Glutamatergic neuron (in vitro differentiated cells): Measurements from ENCODE around the gene DNAJB6. TPM values are rescaled to one million over a fixed set of nuclear protein-coding genes. Genes with fewer than 3 reads are reported as not detected.

Experiments
- DNase-seq: peaks from one replicate; pipeline ENCODE4 v3.0.0; 2022
- H3K27ac Mint-ChIP-seq: one replicate; pipeline ENCODE4 v1.8.0; 2020; ENCODE audit warnings: mild to moderate bottlenecking, mixed read lengths, inconsistent platforms; ENCODE audit not compliant: unreplicated experiment
- H3K27me3 Mint-ChIP-seq: one replicate; pipeline ENCODE4 v1.8.0; 2020; ENCODE audit warnings: mild to moderate bottlenecking, moderate library complexity, mixed read lengths, inconsistent platforms; ENCODE audit not compliant: unreplicated experiment
- H3K36me3 Mint-ChIP-seq: one replicate; pipeline ENCODE4 v1.8.0; 2020; ENCODE audit warnings: mild to moderate bottlenecking, mixed read lengths, inconsistent platforms; ENCODE audit not compliant: unreplicated experiment
- H3K4me1 Mint-ChIP-seq: one replicate; pipeline ENCODE4 v1.8.0; 2020; ENCODE audit warnings: mild to moderate bottlenecking, low read depth, mixed read lengths, inconsistent platforms; ENCODE audit not compliant: unreplicated experiment
- H3K4me3 Mint-ChIP-seq: one replicate; pipeline ENCODE4 v1.8.0; 2020; ENCODE audit warnings: mild to moderate bottlenecking, mixed read lengths, inconsistent platforms; ENCODE audit not compliant: unreplicated experiment
- H3K9me3 Mint-ChIP-seq: one replicate; pipeline ENCODE4 v1.8.0; 2020; ENCODE audit warnings: mild to moderate bottlenecking, moderate library complexity, mixed read lengths, inconsistent platforms; ENCODE audit not compliant: unreplicated experiment
- total RNA-seq: library from RNA; stranded (reverse); fragmentation: NEBNext Ultra II Directional; extraction: Animal tissue kit (Norgen Biotek cat#: 25700); gene quantifications from one replicate; pipeline ENCODE4 v1.2.1, GENCODE V29; 2021; ENCODE audit not compliant: unreplicated experiment
- TF ChIP-seq, protein P1 (sequence below): fragments of 200-600 bp; sonication (generic); IDR thresholded peaks from one replicate; pipeline ENCODE4 v1.5.0; 2021; ENCODE audit not compliant: partially characterized antibody, unreplicated experiment

Gene DNAJB6
- total RNA-seq, 1 donor from 2014 or later: 120 TPM

GRCh38 chr7:157392256-157393037, 55.6 kb downstream of the DNAJB6 start:
- Mint-ChIP-seq H3K36me3 (no peaks in the 10 kb centered on the region), H3K4me3 (no peak overlapping the region), H3K27ac (peak overlapping the region; percentile 59)

DNA sequence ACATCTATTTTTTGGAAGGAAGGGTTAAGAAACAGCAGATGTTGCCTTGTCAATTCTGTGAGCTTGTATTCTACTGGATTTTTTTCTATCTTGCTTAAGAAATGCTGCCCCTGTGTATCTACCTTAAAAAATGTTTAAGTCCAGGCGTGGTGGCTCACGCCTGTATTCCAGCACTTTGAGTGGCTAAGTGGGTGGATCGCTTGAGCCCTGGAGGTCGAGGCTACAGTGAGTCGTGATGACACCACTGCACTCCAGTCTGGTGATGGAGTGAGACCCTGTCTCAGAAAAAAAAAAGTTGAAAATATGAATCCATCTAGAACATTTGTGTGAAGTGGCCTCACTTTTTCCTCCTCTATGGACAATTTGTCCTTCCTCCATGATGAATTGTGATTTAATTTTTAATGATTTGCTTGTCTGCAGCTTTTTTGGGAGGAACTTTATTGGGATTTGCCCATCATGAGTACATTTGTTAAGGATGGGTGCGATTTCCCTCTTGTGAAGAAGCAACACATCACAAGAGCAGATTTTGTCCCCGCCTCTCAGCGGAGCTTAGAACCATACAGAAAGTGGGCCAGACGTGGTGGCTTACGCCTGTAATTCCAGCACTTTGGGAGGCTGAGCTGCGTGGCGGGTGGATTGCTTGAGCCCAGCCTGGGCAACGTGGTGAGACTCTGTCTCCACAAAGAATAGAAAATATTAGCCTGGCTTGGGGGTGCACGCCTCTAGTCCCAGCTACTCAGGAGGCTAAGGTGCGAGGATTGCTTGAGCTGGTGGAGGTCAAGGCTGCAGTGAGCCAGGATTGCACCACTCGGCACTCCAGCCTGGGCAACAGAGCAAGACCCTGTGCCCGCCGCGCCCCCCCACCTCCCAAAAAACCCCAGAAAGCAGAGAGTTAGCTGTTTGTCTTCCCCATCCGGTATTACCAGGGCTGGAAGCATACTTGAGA, 57.7 kb downstream of the DNAJB6 start:
- Mint-ChIP-seq H3K4me3 (no peak overlapping the region), H3K27me3 (peaks cover 3% of the 10 kb centered on the region), H3K36me3 (no peaks in the 10 kb centered on the region), H3K27ac (peak overlapping the region; percentile 71), H3K9me3 (peaks cover 10% of the 10 kb centered on the region), H3K4me1 (peaks cover 35% of the 10 kb centered on the region)
- TF ChIP-seq, protein P1, sequence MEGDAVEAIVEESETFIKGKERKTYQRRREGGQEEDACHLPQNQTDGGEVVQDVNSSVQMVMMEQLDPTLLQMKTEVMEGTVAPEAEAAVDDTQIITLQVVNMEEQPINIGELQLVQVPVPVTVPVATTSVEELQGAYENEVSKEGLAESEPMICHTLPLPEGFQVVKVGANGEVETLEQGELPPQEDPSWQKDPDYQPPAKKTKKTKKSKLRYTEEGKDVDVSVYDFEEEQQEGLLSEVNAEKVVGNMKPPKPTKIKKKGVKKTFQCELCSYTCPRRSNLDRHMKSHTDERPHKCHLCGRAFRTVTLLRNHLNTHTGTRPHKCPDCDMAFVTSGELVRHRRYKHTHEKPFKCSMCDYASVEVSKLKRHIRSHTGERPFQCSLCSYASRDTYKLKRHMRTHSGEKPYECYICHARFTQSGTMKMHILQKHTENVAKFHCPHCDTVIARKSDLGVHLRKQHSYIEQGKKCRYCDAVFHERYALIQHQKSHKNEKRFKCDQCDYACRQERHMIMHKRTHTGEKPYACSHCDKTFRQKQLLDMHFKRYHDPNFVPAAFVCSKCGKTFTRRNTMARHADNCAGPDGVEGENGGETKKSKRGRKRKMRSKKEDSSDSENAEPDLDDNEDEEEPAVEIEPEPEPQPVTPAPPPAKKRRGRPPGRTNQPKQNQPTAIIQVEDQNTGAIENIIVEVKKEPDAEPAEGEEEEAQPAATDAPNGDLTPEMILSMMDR: no peak
- no peak for DNase-seq

More at GRCh38 chr7:157392256-157393037, 55.6 kb downstream of the DNAJB6 start:
- H3K4me1 Mint-ChIP-seq: peaks cover 30% of the 10 kb centered on the region
- peaks cover under 1% of the 10 kb centered on the region for H3K27me3 Mint-ChIP-seq
- peaks cover 8% of the 10 kb centered on the region for H3K9me3 Mint-ChIP-seq
- DNase-seq: no peak
- TF ChIP-seq, protein P1: no peak

- H3K9me3 Mint-ChIP-seq: peaks cover 10% of the 10 kb centered on the region
- TF ChIP-seq, protein P1: no peak
Measured at GRCh38 chr7:157395206-157395605, 58.4 kb downstream of the DNAJB6 start.

DNA sequence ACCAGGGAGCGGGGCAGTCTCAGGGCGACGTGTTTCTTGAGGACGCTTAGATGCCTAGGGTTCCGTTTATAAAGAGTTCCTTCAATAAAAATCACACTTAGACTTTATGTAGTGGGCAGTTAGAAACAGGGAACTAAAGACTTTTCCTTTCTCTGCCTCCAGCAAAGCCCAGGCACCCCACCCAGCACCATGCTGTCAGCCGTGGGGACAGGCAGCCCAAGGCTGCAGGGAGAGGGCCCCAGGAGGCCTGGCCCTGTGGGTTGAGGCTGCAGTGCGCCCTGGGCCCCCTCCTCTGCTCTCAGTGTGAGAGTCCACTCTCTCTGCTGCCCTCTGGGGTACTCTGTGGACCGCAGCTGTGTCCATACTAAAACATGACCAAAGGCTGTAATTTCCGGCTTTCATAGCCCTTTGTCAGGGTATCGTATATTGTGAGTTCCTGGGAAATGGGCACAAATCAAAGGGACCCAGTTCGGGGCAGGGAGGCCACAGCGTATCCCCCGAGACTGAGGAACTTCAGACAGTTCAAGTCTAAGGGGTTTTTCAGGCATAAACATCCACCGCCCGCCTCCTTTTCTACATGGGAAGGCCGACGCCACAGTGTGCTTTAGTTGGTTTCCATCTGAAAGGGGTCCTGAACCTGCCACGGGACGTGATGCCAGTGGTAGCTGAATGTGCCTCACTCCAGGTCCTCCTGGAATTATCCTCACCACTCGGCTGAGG, 59.7 kb downstream of the DNAJB6 start:
- H3K4me3 Mint-ChIP-seq: no peak overlapping the region
- DNase-seq: no peak
- TF ChIP-seq, protein P1: no peak
- H3K27ac Mint-ChIP-seq: no peak overlapping the region
- peaks cover 4% of the 10 kb centered on the region for H3K27me3 Mint-ChIP-seq
- peaks cover 10% of the 10 kb centered on the region for H3K9me3 Mint-ChIP-seq
- H3K36me3 Mint-ChIP-seq: peaks cover 4% of the 10 kb centered on the region
- peaks cover 27% of the 10 kb centered on the region for H3K4me1 Mint-ChIP-seq

More at GRCh38 chr7:157395206-157395605, 58.4 kb downstream of the DNAJB6 start:
- peaks cover 3% of the 10 kb centered on the region for H3K27me3 Mint-ChIP-seq
- H3K4me3 Mint-ChIP-seq: no peak overlapping the region
- no peak overlapping the region for H3K27ac Mint-ChIP-seq
- H3K36me3 Mint-ChIP-seq: no peaks in the 10 kb centered on the region
- no peak for DNase-seq
- H3K4me1 Mint-ChIP-seq: peaks cover 30% of the 10 kb centered on the region
